ENCODE data around the gene TAF1D. TPM values are rescaled to one million over a fixed set of nuclear protein-coding genes. Genes with fewer than 3 reads are reported as not detected.
"Not testable (repeated sequence)": the region's sequence is repeated elsewhere in the genome, so short reads cannot be mapped to it uniquely, and the experiment has no call there.

TAF1D gene
- total and polyA plus RNA-seq, 2 donors (not counting 3 experiments of a cell fraction or from before 2014, with no cell fraction given): 60.7 to 181 TPM

GRCh38 chr11:93746101-93746500, 4.8 kb upstream of the TAF1D start:
- Histone ChIP-seq H4K20me1 (replicated peaks; ENCODE audit: control insufficient read depth, extremely low read depth, insufficient read depth, low read length) (no peaks in the 10 kb centered on the region), H3K9ac (replicated peaks; ENCODE audit: extremely low read depth, insufficient read depth, low read length) (no peak overlapping the region), H3K4me1 (ENCODE audit: control insufficient read depth, extremely low read depth, insufficient read depth, low read length) (peaks cover 5% of the 10 kb centered on the region), H3K27me3 (ENCODE audit: control insufficient read depth in 2 of 2, insufficient read depth in 2 of 2, low read length in 2 of 2) (no peaks in the 10 kb centered on the region), H3K79me2 (ENCODE audit: control insufficient read depth, insufficient read depth, low read length) (peaks cover 12% of the 10 kb centered on the region), H3K9me1 (replicated peaks; ENCODE audit: control insufficient read depth, extremely low read depth, insufficient read depth, low read length) (no peaks in the 10 kb centered on the region), H3K4me2 (ENCODE audit: insufficient read depth, low read length) (no peak overlapping the region), H2AFZ (ENCODE audit: low read depth, low read length) (no peak overlapping the region), H3K27ac (ENCODE audit: insufficient read depth, low read depth, low read length) (no peak overlapping the region), H3K36me3 (ENCODE audit: control insufficient read depth in 2 of 2, extremely low read depth in 1 of 2, insufficient read depth in 2 of 2, low read length in 2 of 2) (peaks cover 0 to 4% of the 10 kb centered on the region in 2 experiments), H3K9me3 (replicated peaks; ENCODE audit: control insufficient read depth, insufficient read depth, low read length) (no peaks in the 10 kb centered on the region), H3K4me3 (replicated peaks in 1 of 3; ENCODE audit: insufficient read depth in 1 of 3, low read depth in 1 of 3, low read length in 3 of 3) (no peak overlapping the region)
- ChIA-PET POLR2A (no interaction called here), CTCF (no interaction called here)
- no TSS peak for BruUV-seq (replicated peaks)
- TF ChIP-seq, protein P1, sequence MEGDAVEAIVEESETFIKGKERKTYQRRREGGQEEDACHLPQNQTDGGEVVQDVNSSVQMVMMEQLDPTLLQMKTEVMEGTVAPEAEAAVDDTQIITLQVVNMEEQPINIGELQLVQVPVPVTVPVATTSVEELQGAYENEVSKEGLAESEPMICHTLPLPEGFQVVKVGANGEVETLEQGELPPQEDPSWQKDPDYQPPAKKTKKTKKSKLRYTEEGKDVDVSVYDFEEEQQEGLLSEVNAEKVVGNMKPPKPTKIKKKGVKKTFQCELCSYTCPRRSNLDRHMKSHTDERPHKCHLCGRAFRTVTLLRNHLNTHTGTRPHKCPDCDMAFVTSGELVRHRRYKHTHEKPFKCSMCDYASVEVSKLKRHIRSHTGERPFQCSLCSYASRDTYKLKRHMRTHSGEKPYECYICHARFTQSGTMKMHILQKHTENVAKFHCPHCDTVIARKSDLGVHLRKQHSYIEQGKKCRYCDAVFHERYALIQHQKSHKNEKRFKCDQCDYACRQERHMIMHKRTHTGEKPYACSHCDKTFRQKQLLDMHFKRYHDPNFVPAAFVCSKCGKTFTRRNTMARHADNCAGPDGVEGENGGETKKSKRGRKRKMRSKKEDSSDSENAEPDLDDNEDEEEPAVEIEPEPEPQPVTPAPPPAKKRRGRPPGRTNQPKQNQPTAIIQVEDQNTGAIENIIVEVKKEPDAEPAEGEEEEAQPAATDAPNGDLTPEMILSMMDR (IDR thresholded peaks at IDR 0.05; ENCODE audit: extremely low read depth in 1 of 2, insufficient read depth in 1 of 2, low read depth in 1 of 2, low read length in 2 of 2): no peak
- TF ChIP-seq MYC (IDR thresholded peaks at IDR 0.05; ENCODE audit: low read depth, low read length): no peak
- TF ChIP-seq EZH2 (IDR thresholded peaks at IDR 0.05; ENCODE audit: borderline replicate concordance, low read depth, low read length, severe bottlenecking): no peak
- TF ChIP-seq GATA2 (IDR thresholded peaks at IDR 0.05; ENCODE audit: insufficient read depth, insufficient read length, low read depth, low read length): no peak
- TF ChIP-seq FOS (IDR thresholded peaks at IDR 0.05; ENCODE audit: borderline replicate concordance, insufficient read depth, low read length): no peak
- no peak for TF ChIP-seq POLR2AphosphoS5 (IDR thresholded peaks at IDR 0.05; ENCODE audit: insufficient read depth, low read depth, low read length)
- no peak for TF ChIP-seq JUN (IDR thresholded peaks at IDR 0.05; ENCODE audit: borderline replicate concordance, insufficient read depth, insufficient read length, low read depth)
- no peak for FAIRE-seq
- no peak for DNase-seq (ENCODE audit: low read depth, low spot score)
- dilution Hi-C loops (cut with MboI; ENCODE audit: extremely low pct_ligation_motif_present, low sequenced_read_pairs) (no loop called here), intact Hi-C loops (cut with micrococcal nuclease) (loop anchor here (10.0 kb wide), 1 partner anchor 749 kb away; the partner anchor contains the start of genes ANKRD49 and MRE11)

GRCh38 chr11:93745005-93745755, 3.9 kb upstream of the TAF1D start:
- H3K9me3 ChIP-seq (replicated peaks; ENCODE audit: control insufficient read depth, insufficient read depth, low read length); BruUV-seq (replicated peaks); H2AFZ ChIP-seq (ENCODE audit: low read depth, low read length); H4K20me1 ChIP-seq (replicated peaks; ENCODE audit: control insufficient read depth, extremely low read depth, insufficient read depth, low read length); H3K27ac ChIP-seq (ENCODE audit: insufficient read depth, low read depth, low read length); CTCF ChIA-PET; H3K27me3 ChIP-seq (ENCODE audit: control insufficient read depth in 2 of 2, insufficient read depth in 2 of 2, low read length in 2 of 2); H3K36me3 ChIP-seq (ENCODE audit: control insufficient read depth in 2 of 2, extremely low read depth in 1 of 2, insufficient read depth in 2 of 2, low read length in 2 of 2); H3K4me3 ChIP-seq (replicated peaks in 1 of 3; ENCODE audit: insufficient read depth in 1 of 3, low read depth in 1 of 3, low read length in 3 of 3); H3K9me1 ChIP-seq (replicated peaks; ENCODE audit: control insufficient read depth, extremely low read depth, insufficient read depth, low read length); H3K9ac ChIP-seq (replicated peaks; ENCODE audit: extremely low read depth, insufficient read depth, low read length); H3K4me1 ChIP-seq (ENCODE audit: control insufficient read depth, extremely low read depth, insufficient read depth, low read length); H3K4me2 ChIP-seq (ENCODE audit: insufficient read depth, low read length); dilution Hi-C loops (cut with MboI; ENCODE audit: extremely low pct_ligation_motif_present, low sequenced_read_pairs); POLR2A ChIA-PET; FAIRE-seq; DNase-seq (ENCODE audit: low read depth, low spot score): not testable (repeated sequence)
- H3K79me2 ChIP-seq (ENCODE audit: control insufficient read depth, insufficient read depth, low read length): peaks cover 22% of the 10 kb centered on the region
- intact Hi-C loops (cut with micrococcal nuclease): loop anchor here (10.0 kb wide), 1 partner anchor 750 kb away; the partner anchor contains the start of genes ANKRD49 and MRE11
